H9 (cell line): ENCODE results near the gene SCP2. TPM values are rescaled to one million over a fixed set of nuclear protein-coding genes. Genes with fewer than 3 reads are reported as not detected.

Source experiments
- DNase-seq: peaks from one replicate; pipeline ENCODE4 v3.0.0-alpha.2; 2017
- H2AFZ ChIP-seq: one replicate; pipeline ENCODE4 v1.6.1; 2013; ENCODE audit warnings: mild to moderate bottlenecking, low read length, control low read depth, moderate library complexity
- H2AK5ac ChIP-seq: 2 replicates; pipeline ENCODE4 v1.6.1; 2013; ENCODE audit warnings: low read length, control low read depth, mixed read lengths; ENCODE audit not compliant: insufficient read length
- H2BK120ac ChIP-seq: one replicate; pipeline ENCODE4 v1.6.1; 2013; ENCODE audit warnings: low read depth, mild to moderate bottlenecking, low read length, control low read depth, inconsistent platforms; ENCODE audit not compliant: poor library complexity, severe bottlenecking
- H2BK12ac ChIP-seq: 2 replicates; pipeline ENCODE4 v1.6.1; 2013; ENCODE audit warnings: low read length, control low read depth, mixed read lengths, low read depth; ENCODE audit not compliant: insufficient read length
- H2BK15ac ChIP-seq: 2 replicates; pipeline ENCODE4 v1.6.1; 2013; ENCODE audit warnings: low read depth, low read length, control low read depth
- H2BK20ac ChIP-seq: one replicate; pipeline ENCODE4 v1.6.1; 2013; ENCODE audit warnings: low read depth, mild to moderate bottlenecking, low read length, control low read depth, inconsistent platforms; ENCODE audit not compliant: poor library complexity, severe bottlenecking
- H2BK5ac ChIP-seq: 2 replicates; pipeline ENCODE4 v1.6.1; 2013; ENCODE audit warnings: low read length, control low read depth, mixed read lengths; ENCODE audit not compliant: insufficient read length
- H3K14ac ChIP-seq: 2 replicates; pipeline ENCODE4 v1.6.1; 2013; ENCODE audit warnings: low read length, control low read depth; ENCODE audit not compliant: insufficient read depth
- H3K18ac ChIP-seq: 2 replicates; pipeline ENCODE4 v1.6.1; 2013; ENCODE audit warnings: low read depth, mild to moderate bottlenecking, mixed read lengths, low read length, control low read depth; ENCODE audit not compliant: insufficient read length
- H3K23ac ChIP-seq: 2 replicates; pipeline ENCODE4 v1.6.1; 2013; ENCODE audit warnings: low read length, control low read depth, mixed read lengths, low read depth; ENCODE audit not compliant: insufficient read length
- H3K23me2 ChIP-seq: 2 replicates; pipeline ENCODE4 v1.6.1; 2013; ENCODE audit warnings: low read depth, mild to moderate bottlenecking, mixed read lengths, low read length, control low read depth; ENCODE audit not compliant: insufficient read length, poor library complexity, severe bottlenecking
- H3K27ac ChIP-seq: 2 replicates; pipeline ENCODE4 v1.5.1; 2013; ENCODE audit warnings: low read length, control low read depth, mixed read lengths, low read depth; ENCODE audit not compliant: insufficient read length
- H3K27me3 ChIP-seq: 2 replicates; pipeline ENCODE4 v1.6.1; 2013; ENCODE audit warnings: low read length, control low read depth, inconsistent platforms; ENCODE audit not compliant: insufficient read depth
- H3K4ac ChIP-seq: 2 replicates; pipeline ENCODE4 v1.6.1; 2013; ENCODE audit warnings: low read depth, mild to moderate bottlenecking, control low read depth, inconsistent platforms, low read length, moderate library complexity
- H3K4me1 ChIP-seq: 2 replicates; pipeline ENCODE4 v1.6.1; 2013; ENCODE audit warnings: low read length, control low read depth, inconsistent platforms; ENCODE audit not compliant: insufficient read depth
- H3K4me2 ChIP-seq: 2 replicates; pipeline ENCODE4 v1.6.1; 2013; ENCODE audit warnings: low read length, control low read depth, mixed read lengths; ENCODE audit not compliant: insufficient read length, insufficient read depth
- H3K56ac ChIP-seq: 2 replicates; pipeline ENCODE4 v1.6.1; 2013; ENCODE audit warnings: low read depth, mild to moderate bottlenecking, mixed read lengths, low read length, control low read depth; ENCODE audit not compliant: insufficient read length
- H3K79me1 ChIP-seq: 2 replicates; pipeline ENCODE4 v1.6.1; 2013; ENCODE audit warnings: low read depth, mild to moderate bottlenecking, moderate library complexity, low read length, control low read depth, inconsistent platforms; ENCODE audit not compliant: insufficient read depth, poor library complexity, severe bottlenecking
- H3K79me2 ChIP-seq: 2 replicates; pipeline ENCODE4 v1.6.1; 2013; ENCODE audit warnings: low read length, control low read depth, inconsistent platforms; ENCODE audit not compliant: insufficient read depth
- H3K9ac ChIP-seq: 2 replicates; pipeline ENCODE4 v1.6.1; 2013; ENCODE audit warnings: low read length, control low read depth, mixed read lengths; ENCODE audit not compliant: insufficient read length; ENCODE audit errors: extremely low read depth
- H3K9me3 ChIP-seq: one replicate; pipeline ENCODE4 v1.6.1; 2013; ENCODE audit warnings: low read depth, low read length, inconsistent platforms; ENCODE audit not compliant: control insufficient read depth
- H3T11ph ChIP-seq: one replicate; pipeline ENCODE4 v1.6.1; 2013; ENCODE audit warnings: mild to moderate bottlenecking, low read length, control low read depth, inconsistent platforms
- H4K20me1 ChIP-seq: one replicate; pipeline ENCODE4 v1.6.1; 2013; ENCODE audit not compliant: control insufficient read depth, insufficient read length, insufficient read depth
- H4K5ac ChIP-seq: 2 replicates; pipeline ENCODE4 v1.6.1; 2013; ENCODE audit warnings: low read depth, mild to moderate bottlenecking, mixed read lengths, low read length, control low read depth; ENCODE audit not compliant: insufficient read length
- H4K8ac ChIP-seq: replicated peaks from 2 replicates; pipeline ENCODE4 v1.6.1; 2013; ENCODE audit warnings: low read length, control low read depth, mixed read lengths, low read depth; ENCODE audit not compliant: insufficient read length
- H4K91ac ChIP-seq: 2 replicates; pipeline ENCODE4 v1.6.1; 2013; ENCODE audit warnings: low read depth, mild to moderate bottlenecking, moderate library complexity, mixed read lengths, low read length, control low read depth; ENCODE audit not compliant: insufficient read length
- H3K27ac Mint-ChIP-seq, 3 experiments: 2 replicates in 2 of 3; 3 replicates in 1 of 3; pipeline ENCODE4 v1.8.0; 2020 to 2021; ENCODE audit warnings: mixed read lengths in 3 of 3, mild to moderate bottlenecking in 1 of 3, moderate library complexity in 1 of 3
- H3K27me3 Mint-ChIP-seq: 2 replicates; pipeline ENCODE4 v1.8.0; 2021; ENCODE audit warnings: low read depth, mild to moderate bottlenecking, moderate library complexity, mixed read lengths
- H3K36me3 Mint-ChIP-seq, 3 experiments: 2 replicates in 2 of 3; 3 replicates in 1 of 3; pipeline ENCODE4 v1.8.0; 2020 to 2021; ENCODE audit warnings: low read depth in 3 of 3, mixed read lengths in 3 of 3; ENCODE audit not compliant: insufficient read depth in 1 of 3
- H3K4me1 Mint-ChIP-seq, 2 experiments: 2 replicates each; pipeline ENCODE4 v1.8.0; 2020; ENCODE audit warnings: mixed read lengths in 2 of 2
- H3K4me3 Mint-ChIP-seq, 2 experiments: 2 replicates in 1 of 2; 3 replicates in 1 of 2; pipeline ENCODE4 v1.8.0; 2020 to 2021; ENCODE audit warnings: mild to moderate bottlenecking in 2 of 2, mixed read lengths in 2 of 2, moderate library complexity in 1 of 2
- H3K9me3 Mint-ChIP-seq, 2 experiments: 2 replicates in 1 of 2; 3 replicates in 1 of 2; pipeline ENCODE4 v1.8.0; 2020; ENCODE audit warnings: mild to moderate bottlenecking in 2 of 2, mixed read lengths in 2 of 2, moderate library complexity in 1 of 2
- CTCF ChIP-seq: fragments of 200-600 bp; sonication (generic); conservative IDR thresholded peaks from 3 replicates; pipeline ENCODE4 v1.8.0; 2021; ENCODE audit warnings: antibody characterized with exemption, mild to moderate bottlenecking
- WGBS: extraction: QIAGEN DNeasy Blood & Tissue Kit; methylation state at CpG from one replicate; pipeline ENCODE4 v1.1.7; 2013; ENCODE audit warnings: missing lambda C conversion rate, low lambda C conversion rate, mixed read lengths; ENCODE audit not compliant: insufficient read length; ENCODE audit errors: extremely low coverage; 5-methylcytosine and 5-hydroxymethylcytosine counted together
- total RNA-seq: library from RNA; stranded (reverse); gene quantifications from 2 replicates; pipeline ENCODE4 v1.2.1, GENCODE V29; 2021

SCP2 gene
- total RNA-seq, 1 experiment from 2014 or later: 48.8 TPM

- Histone ChIP-seq H4K8ac (no peak overlapping the region), H3K27ac (no peak overlapping the region), H2BK120ac (no peak overlapping the region), H2AK5ac (no peak overlapping the region), H3K14ac (no peak overlapping the region; the same call in 1 of the 2 replicates), H4K91ac (no peak overlapping the region), H4K20me1 (no peaks in the 10 kb centered on the region), H2AFZ (no peak overlapping the region), H3K56ac (no peak overlapping the region), H3T11ph (no peak overlapping the region), H3K23ac (no peak overlapping the region), H3K79me2 (no peaks in the 10 kb centered on the region), H3K23me2 (no peaks in the 10 kb centered on the region), H3K4me1 (no peaks in the 10 kb centered on the region; the same call in 1 of the 2 replicates), H2BK15ac (no peak overlapping the region), H3K9me3 (no peaks in the 10 kb centered on the region), H2BK12ac (no peak overlapping the region), H3K27me3 (no peaks in the 10 kb centered on the region), H2BK5ac (no peak overlapping the region), H3K79me1 (no peaks in the 10 kb centered on the region), H3K18ac (no peak overlapping the region), H3K4me2 (no peak overlapping the region), H3K4ac (no peak overlapping the region), H2BK20ac (no peak overlapping the region), H4K5ac (no peak overlapping the region), H3K9ac (no peak overlapping the region)
- no peak overlapping the region for H3K27ac Mint-ChIP-seq
- WGBS: no CpG with 5 or more reads among the region's 10 CpGs
- peaks cover 8 to 18% of the 10 kb centered on the region in 2 experiments; a peak in 3 of 4 replicates for H3K4me1 Mint-ChIP-seq
- no peak overlapping the region for H3K4me3 Mint-ChIP-seq
- no peak for DNase-seq
- peaks cover 0 to 3% (median 0%) of the 10 kb centered on the region in 3 experiments; a peak in 1 of 7 replicates for H3K36me3 Mint-ChIP-seq
- no peaks in the 10 kb centered on the region for H3K27me3 Mint-ChIP-seq
- no peaks in the 10 kb centered on the region for H3K9me3 Mint-ChIP-seq
- no peak for TF ChIP-seq CTCF
Measured at GRCh38 chr1:52911541-52911940, 15.5 kb upstream of the SCP2 start.
